HCT116 (cell line): ENCODE results near the gene CACNG1. TPM values are rescaled to one million over a fixed set of nuclear protein-coding genes. Genes with fewer than 3 reads are reported as not detected.

Source experiments
- ATAC-seq: fragments of 200-7000 bp; cut with Tn5 transposase; 2 replicates; pipeline ENCODE4 v1.9.1; 2020; ENCODE audit warnings: mild to moderate bottlenecking, moderate library complexity
- BruUV-seq: library from RNA; stranded (reverse); fragments of 400-500 nt; replicated peaks from 2 replicates; lab custom pipeline; 2021; lab: Mats Ljungman, UMichigan
- CTCF ChIA-PET: fragments of 300-600 bp; sonication (Branson Sonifier 250); formaldehyde crosslinking; loops from one replicate; lab custom pipeline; 2021; ENCODE audit warnings: antibody characterized with exemption; lab: Charles Lee
- POLR2A ChIA-PET: fragments of 300-600, 350-600 bp; sonication (Branson Sonifier 250); formaldehyde crosslinking; loops from one replicate; lab custom pipeline; 2021; ENCODE audit warnings: antibody characterized with exemption; lab: Charles Lee
- RAD21 ChIA-PET, 2 experiments: fragments of 300-600 bp; sonication (Branson Sonifier 250); formaldehyde crosslinking; loops; one replicate each; lab custom pipeline; 2023; ENCODE audit warnings: low total read pairs in 2 of 2; ENCODE audit not compliant: uncharacterized antibody in 2 of 2, unreplicated experiment in 2 of 2, low non-redundant PET in 1 of 2; lab: Charles Lee
- DNase-seq: peaks from one replicate; pipeline ENCODE4 v3.0.0-alpha.2; 2010; ENCODE audit warnings: low read depth, low spot score
- H2AFZ ChIP-seq: fragments of 200-600 bp; shearing (Covaris generic), sonication (generic); 2 replicates; pipeline ENCODE4 v1.6.1; 2017; ENCODE audit warnings: low read depth, mixed run types, mixed read lengths, antibody characterized with exemption, low read length; ENCODE audit not compliant: poor library complexity, severe bottlenecking
- H3K27ac ChIP-seq: 2 replicates; pipeline ENCODE4 v1.5.1; 2012; ENCODE audit warnings: low read depth, low read length
- H3K27me3 ChIP-seq: fragments of 200-600 bp; sonication (generic); 2 replicates; pipeline ENCODE4 v1.6.1; 2016; ENCODE audit warnings: mixed run types, low read length, mixed read lengths; ENCODE audit not compliant: insufficient read depth
- H3K36me3 ChIP-seq, 2 experiments: fragments of 200-500 bp in 1 of 2; fragments of 200-600 bp in 1 of 2; sonication (Bioruptor generic) in 1 of 2; sonication (generic) in 1 of 2; 2 replicates each; pipeline versions ENCODE4 v1.5.1 to v1.6.1; 2014 to 2016; ENCODE audit warnings: low read length in 2 of 2, inconsistent platforms in 1 of 2, mixed read lengths in 1 of 2, mixed run types in 1 of 2; ENCODE audit not compliant: insufficient read depth in 2 of 2, control insufficient read depth in 1 of 2
- H3K4me1 ChIP-seq, 2 experiments: fragments of 200-600 bp in 1 of 2; sonication (generic) in 1 of 2; 2 replicates each; pipeline versions ENCODE4 v1.5.1 to v1.6.1; 2012 to 2017; ENCODE audit warnings: low read length in 2 of 2, inconsistent platforms in 1 of 2, mild to moderate bottlenecking in 1 of 2, mixed read lengths in 1 of 2, mixed run types in 1 of 2, moderate library complexity in 1 of 2; ENCODE audit not compliant: insufficient read depth in 2 of 2, control insufficient read depth in 1 of 2
- H3K4me2 ChIP-seq: fragments of 200-600 bp; sonication (generic); 2 replicates; pipeline ENCODE4 v1.6.1; 2017; ENCODE audit warnings: mixed run types, low read length, mixed read lengths
- H3K4me3 ChIP-seq, 2 experiments: fragments of 200-600 bp in 1 of 2; sonication (generic) in 1 of 2; replicated peaks in 1 of 2; 2 replicates each; pipeline ENCODE4 v1.5.1; 2011 to 2016; ENCODE audit warnings: low read length in 2 of 2, control low read depth in 1 of 2, low read depth in 1 of 2, mild to moderate bottlenecking in 1 of 2, mixed read lengths in 1 of 2, mixed run types in 1 of 2
- H3K79me2 ChIP-seq: fragments of 200-600 bp; sonication (generic); 2 replicates; pipeline ENCODE4 v1.6.1; 2017; ENCODE audit warnings: mild to moderate bottlenecking, mixed run types, low read length, moderate library complexity, mixed read lengths; ENCODE audit not compliant: insufficient read depth
- H3K9ac ChIP-seq: fragments of 200-600 bp; sonication (generic); 2 replicates; pipeline ENCODE4 v1.6.1; 2016; ENCODE audit warnings: low read length, mixed read lengths
- H3K9me2 ChIP-seq: fragments of 200-600 bp; sonication (generic), shearing (Covaris generic); 2 replicates; pipeline ENCODE4 v1.6.1; 2017; ENCODE audit warnings: mixed run types, mild to moderate bottlenecking, moderate library complexity; ENCODE audit not compliant: insufficient read depth
- H3K9me3 ChIP-seq, 2 experiments: fragments of 200-500 bp in 1 of 2; fragments of 200-600 bp in 1 of 2; sonication (Bioruptor generic) in 1 of 2; sonication (generic) in 1 of 2; 2 replicates each; pipeline ENCODE4 v1.6.1; 2014 to 2017; ENCODE audit warnings: low read length in 2 of 2, mixed read lengths in 2 of 2, inconsistent platforms in 1 of 2, low read depth in 1 of 2, mild to moderate bottlenecking in 1 of 2, mixed run types in 1 of 2, moderate library complexity in 1 of 2; ENCODE audit not compliant: control insufficient read depth in 1 of 2, insufficient read depth in 1 of 2
- H4K20me1 ChIP-seq: fragments of 200-600 bp; sonication (generic), shearing (Covaris generic); 2 replicates; pipeline ENCODE4 v1.6.1; 2017; ENCODE audit warnings: mixed run types, mild to moderate bottlenecking, moderate library complexity; ENCODE audit not compliant: insufficient read depth
- ATF3 ChIP-seq: IDR thresholded peaks from 2 replicates; pipeline ENCODE4 v1.6.1; 2012
- CTCF ChIP-seq, 3 experiments: fragments of 200-600 bp in 1 of 3; sonication (generic) in 1 of 3; IDR thresholded peaks in 2 of 3; conservative IDR thresholded peaks in 1 of 3; 2 replicates each; pipeline ENCODE4 v1.5.1; 2012 to 2017; ENCODE audit warnings: low read depth in 2 of 3, low read length in 2 of 3, antibody characterized with exemption in 1 of 3, borderline replicate concordance in 1 of 3, control low read depth in 1 of 3, mild to moderate bottlenecking in 1 of 3, mixed read lengths in 1 of 3, mixed run types in 1 of 3, moderate library complexity in 1 of 3; ENCODE audit not compliant: insufficient read depth in 1 of 3
- EGR1 ChIP-seq: IDR thresholded peaks from 2 replicates; pipeline ENCODE4 v1.6.1; 2012; ENCODE audit warnings: low read depth
- ELF1 ChIP-seq: IDR thresholded peaks from 2 replicates; pipeline ENCODE4 v1.6.1; 2012; ENCODE audit warnings: low read depth, borderline replicate concordance
- FOSL1 ChIP-seq: IDR thresholded peaks from 2 replicates; pipeline ENCODE4 v1.6.1; 2012; ENCODE audit warnings: low read depth
- POLR2A ChIP-seq: IDR thresholded peaks from 2 replicates; pipeline ENCODE4 v1.7.0; 2011; ENCODE audit warnings: borderline replicate concordance; ENCODE audit not compliant: insufficient read depth, insufficient read length; ENCODE audit errors: extremely low read depth
- POLR2AphosphoS5 ChIP-seq: IDR thresholded peaks from 2 replicates; pipeline ENCODE4 v1.6.1; 2011; ENCODE audit warnings: mild to moderate bottlenecking, low read depth, low read length, moderate library complexity
- RAD21 ChIP-seq: IDR thresholded peaks from 2 replicates; pipeline ENCODE4 v1.6.1; 2012; ENCODE audit warnings: low read depth, mild to moderate bottlenecking
- SP1 ChIP-seq: IDR thresholded peaks from 2 replicates; pipeline ENCODE4 v1.6.1; 2012; ENCODE audit warnings: low read depth
- SRF ChIP-seq: IDR thresholded peaks from 2 replicates; pipeline ENCODE4 v1.6.1; 2012; ENCODE audit warnings: low read depth
- TCF7L2 ChIP-seq: IDR thresholded peaks from 2 replicates; pipeline ENCODE4 v1.7.0; 2011; ENCODE audit warnings: borderline replicate concordance, inconsistent platforms; ENCODE audit not compliant: insufficient read depth, insufficient read length; ENCODE audit errors: extremely low read depth
- YY1 ChIP-seq: IDR thresholded peaks from 2 replicates; pipeline ENCODE4 v1.6.1; 2011; ENCODE audit warnings: low read length, low read depth, moderate library complexity, mild to moderate bottlenecking; ENCODE audit not compliant: insufficient replicate concordance; ENCODE audit errors: extremely low read depth
- ZFX ChIP-seq: fragments of 450-650 bp; IDR thresholded peaks from 2 replicates; pipeline ENCODE4 v1.6.1; 2017
- ZNF274 ChIP-seq: fragments of 200-500 bp; sonication (Bioruptor generic); IDR thresholded peaks from 2 replicates; pipeline ENCODE4 v1.6.1; 2014; ENCODE audit warnings: mild to moderate bottlenecking, low read depth, low read length, inconsistent platforms
- intact Hi-C: fragments of 100-400 bp; cut with micrococcal nuclease; formaldehyde crosslinking; loops from 2 replicates; pipeline ENCODE4 v1.10.0; 2022
- total RNA-seq: library from RNA; stranded (reverse); gene quantifications from one replicate; pipeline ENCODE4 v1.2.1, GENCODE V29; 2021; ENCODE audit not compliant: unreplicated experiment

CACNG1 gene
- total RNA-seq, 1 experiment from 2014 or later, result not detected

- Histone ChIP-seq H3K79me2 (no peaks in the 10 kb centered on the region), H3K27me3 (no peaks in the 10 kb centered on the region), H3K4me1 (no peaks in the 10 kb centered on the region), H3K9me3 (peaks cover 0 to 7% of the 10 kb centered on the region in 2 experiments; a peak in 1 of 4 replicates), H2AFZ (no peak overlapping the region), H3K4me3 (no peak overlapping the region), H3K9ac (no peak overlapping the region), H3K36me3 (no peaks in the 10 kb centered on the region), H3K9me2 (no peaks in the 10 kb centered on the region), H3K4me2 (no peak overlapping the region), H3K27ac (no peak overlapping the region), H4K20me1 (no peaks in the 10 kb centered on the region)
- no peak for ATAC-seq
- intact Hi-C loops, result no loop called here
- ChIA-PET POLR2A (no interaction called here), RAD21 (no interaction called here), CTCF (no interaction called here)
- no peak for TF ChIP-seq YY1
- TF ChIP-seq ATF3, result no peak
- TF ChIP-seq TCF7L2, result no peak
- no peak for TF ChIP-seq EGR1
- no peak for TF ChIP-seq SP1
- TF ChIP-seq FOSL1, result no peak
- TF ChIP-seq ELF1, result no peak
- TF ChIP-seq CTCF (IDR thresholded peaks at IDR 0.05 in 2 of 3, conservative IDR thresholded peaks at IDR 0.05 in 1 of 3; ENCODE audit: borderline replicate concordance in 1 of 3, insufficient read depth in 1 of 3, low read depth in 2 of 3, low read length in 2 of 3), result no peak
- no peak for TF ChIP-seq ZFX
- no peak for TF ChIP-seq RAD21
- no peak for TF ChIP-seq POLR2A
- no peak for TF ChIP-seq POLR2AphosphoS5
- TF ChIP-seq SRF, result no peak
- TF ChIP-seq ZNF274, result no peak
- no peak for DNase-seq
- no TSS peak for BruUV-seq
Observed at GRCh38 chr17:67054011-67054591, 9.7 kb downstream of the CACNG1 start.
